Measurements from ENCODE around the gene AAGAB. TPM values are rescaled to one million over a fixed set of nuclear protein-coding genes. Genes with fewer than 3 reads are reported as not detected.

The AAGAB gene
- total RNA-seq, 2 donors from 2014 or later, result 67.7 to 99.1 TPM

DNA sequence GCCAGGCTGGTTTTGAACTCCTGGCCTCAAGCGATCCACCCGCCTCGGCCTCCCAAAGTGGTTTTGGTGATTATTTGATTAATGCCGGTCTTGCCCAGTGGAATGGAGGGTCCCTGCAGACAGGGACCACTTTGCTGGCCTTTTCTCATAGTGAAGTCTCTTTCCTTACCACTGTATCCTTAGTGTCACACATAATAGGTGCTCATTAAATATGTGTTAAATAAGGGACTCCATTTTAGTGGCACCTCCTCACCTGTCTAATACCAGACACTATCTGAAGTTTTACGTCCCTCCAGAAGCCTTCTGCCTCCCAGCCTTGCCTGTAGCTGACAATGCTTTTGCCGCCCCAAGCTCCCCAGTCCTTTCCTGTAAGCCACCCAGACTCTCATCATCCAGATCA, 91.3 kb downstream of the AAGAB start:
- H3K4me1 ChIP-seq (ENCODE audit: control insufficient read depth, insufficient read depth, low read length), result peaks cover 21% of the 10 kb centered on the region
- H3K27ac Mint-ChIP-seq, result no peak overlapping the region
- H3K9me3 Mint-ChIP-seq, result no peaks in the 10 kb centered on the region
- peaks cover 64% of the 10 kb centered on the region for H3K27me3 Mint-ChIP-seq (ENCODE audit: insufficient read depth)
- H3K4me3 Mint-ChIP-seq, result no peak overlapping the region
- H3K36me3 Mint-ChIP-seq (ENCODE audit: low read depth), result peaks cover 10% of the 10 kb centered on the region
- H3K27ac ChIP-seq (ENCODE audit: low read depth, low read length), result no peak overlapping the region
- no peaks in the 10 kb centered on the region for H3K9me3 ChIP-seq (ENCODE audit: control insufficient read depth, low read length)
- H3K27me3 ChIP-seq (ENCODE audit: control insufficient read depth, insufficient read depth, low read length, poor library complexity, severe bottlenecking), result peaks cover 10% of the 10 kb centered on the region
- H3K4me3 ChIP-seq (ENCODE audit: low read length), result no peak overlapping the region
- H3K36me3 ChIP-seq (ENCODE audit: control insufficient read depth, insufficient read depth, low read length), result peaks cover 31% of the 10 kb centered on the region
- TF ChIP-seq, protein P1, sequence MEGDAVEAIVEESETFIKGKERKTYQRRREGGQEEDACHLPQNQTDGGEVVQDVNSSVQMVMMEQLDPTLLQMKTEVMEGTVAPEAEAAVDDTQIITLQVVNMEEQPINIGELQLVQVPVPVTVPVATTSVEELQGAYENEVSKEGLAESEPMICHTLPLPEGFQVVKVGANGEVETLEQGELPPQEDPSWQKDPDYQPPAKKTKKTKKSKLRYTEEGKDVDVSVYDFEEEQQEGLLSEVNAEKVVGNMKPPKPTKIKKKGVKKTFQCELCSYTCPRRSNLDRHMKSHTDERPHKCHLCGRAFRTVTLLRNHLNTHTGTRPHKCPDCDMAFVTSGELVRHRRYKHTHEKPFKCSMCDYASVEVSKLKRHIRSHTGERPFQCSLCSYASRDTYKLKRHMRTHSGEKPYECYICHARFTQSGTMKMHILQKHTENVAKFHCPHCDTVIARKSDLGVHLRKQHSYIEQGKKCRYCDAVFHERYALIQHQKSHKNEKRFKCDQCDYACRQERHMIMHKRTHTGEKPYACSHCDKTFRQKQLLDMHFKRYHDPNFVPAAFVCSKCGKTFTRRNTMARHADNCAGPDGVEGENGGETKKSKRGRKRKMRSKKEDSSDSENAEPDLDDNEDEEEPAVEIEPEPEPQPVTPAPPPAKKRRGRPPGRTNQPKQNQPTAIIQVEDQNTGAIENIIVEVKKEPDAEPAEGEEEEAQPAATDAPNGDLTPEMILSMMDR (conservative IDR thresholded peaks at IDR 0.05), result no peak
- no peak overlapping the region for H3K9ac ChIP-seq (ENCODE audit: extremely low read depth, low read length, poor library complexity, severe bottlenecking)
- peaks cover 23% of the 10 kb centered on the region for H3K4me1 Mint-ChIP-seq
- 97% methylated on average over 6 of the region's 6 CpGs; no CpG with 5 or more reads in 1 of the 2 experiments for WGBS, 2 experiments (ENCODE audit: insufficient coverage in 1 of 2, insufficient read length in 1 of 2)
- DNase-seq, result no peak

DNA sequence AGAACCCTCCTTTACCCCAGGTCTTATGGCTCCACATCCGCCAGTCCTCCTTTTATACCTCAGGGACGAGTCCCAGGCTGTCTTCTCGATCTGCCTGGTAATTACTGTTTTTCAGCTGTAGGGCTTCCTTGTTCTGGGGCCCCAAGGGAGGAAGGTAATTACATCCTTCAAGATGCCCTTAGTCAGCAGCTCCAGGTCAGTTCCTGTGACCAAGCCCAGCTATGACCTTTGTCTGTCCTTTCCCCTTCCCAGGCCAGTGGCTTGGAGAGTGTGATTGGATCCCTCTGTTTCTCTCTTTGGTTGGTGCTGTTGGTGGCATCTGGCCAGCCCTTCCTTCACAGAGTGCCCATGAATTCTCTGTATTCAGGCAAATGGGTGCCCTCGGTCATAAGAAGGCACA, 92.6 kb downstream of the AAGAB start:
- WGBS, 2 experiments (ENCODE audit: insufficient coverage in 1 of 2, insufficient read length in 1 of 2), result 93% methylated on average over 4 of the region's 4 CpGs; no CpG with 5 or more reads in 1 of the 2 experiments
- Mint-ChIP-seq H3K9me3 (no peaks in the 10 kb centered on the region), H3K4me1 (peaks cover 23% of the 10 kb centered on the region), H3K4me3 (no peak overlapping the region), H3K27ac (no peak overlapping the region), H3K36me3 (ENCODE audit: low read depth) (peaks cover 2% of the 10 kb centered on the region), H3K27me3 (ENCODE audit: insufficient read depth) (peaks cover 53% of the 10 kb centered on the region)
- DNase-seq, result no peak
- peaks cover 10% of the 10 kb centered on the region for H3K27me3 ChIP-seq (ENCODE audit: control insufficient read depth, insufficient read depth, low read length, poor library complexity, severe bottlenecking)
- H3K4me3 ChIP-seq (ENCODE audit: low read length), result no peak overlapping the region
- H3K9me3 ChIP-seq (ENCODE audit: control insufficient read depth, low read length), result no peaks in the 10 kb centered on the region
- no peak overlapping the region for H3K27ac ChIP-seq (ENCODE audit: low read depth, low read length)
- no peak overlapping the region for H3K9ac ChIP-seq (ENCODE audit: extremely low read depth, low read length, poor library complexity, severe bottlenecking)
- TF ChIP-seq, protein P1 (conservative IDR thresholded peaks at IDR 0.05), result no peak
- peaks cover 25% of the 10 kb centered on the region for H3K4me1 ChIP-seq (ENCODE audit: control insufficient read depth, insufficient read depth, low read length)
- peaks cover 18% of the 10 kb centered on the region for H3K36me3 ChIP-seq (ENCODE audit: control insufficient read depth, insufficient read depth, low read length)

DNA sequence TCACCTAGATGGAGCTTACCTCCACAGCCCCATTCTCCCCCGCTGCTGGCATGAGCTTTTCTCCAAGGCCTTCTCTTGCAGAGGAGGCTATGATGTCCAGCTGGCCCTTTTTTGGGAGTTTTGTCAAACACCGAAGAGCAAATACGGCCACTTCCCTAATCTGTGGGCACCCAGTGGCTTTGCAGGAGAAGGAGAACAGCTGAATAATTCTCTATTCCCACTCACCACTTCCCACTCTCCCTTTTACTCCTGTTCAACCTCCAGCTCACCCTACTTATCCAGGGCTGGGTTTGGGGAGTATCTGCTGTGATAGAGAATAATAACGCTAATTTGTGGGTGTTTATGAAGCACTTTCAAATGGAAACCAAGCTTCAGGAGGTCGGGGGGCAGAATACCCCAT, 93.0 kb downstream of the AAGAB start:
- Histone ChIP-seq H3K27ac (ENCODE audit: low read depth, low read length) (no peak overlapping the region), H3K9ac (ENCODE audit: extremely low read depth, low read length, poor library complexity, severe bottlenecking) (no peak overlapping the region), H3K4me3 (ENCODE audit: low read length) (no peak overlapping the region), H3K9me3 (ENCODE audit: control insufficient read depth, low read length) (peaks cover under 1% of the 10 kb centered on the region), H3K4me1 (ENCODE audit: control insufficient read depth, insufficient read depth, low read length) (peaks cover 25% of the 10 kb centered on the region), H3K36me3 (ENCODE audit: control insufficient read depth, insufficient read depth, low read length) (peaks cover 14% of the 10 kb centered on the region), H3K27me3 (ENCODE audit: control insufficient read depth, insufficient read depth, low read length, poor library complexity, severe bottlenecking) (peaks cover 10% of the 10 kb centered on the region)
- no peak overlapping the region for H3K4me3 Mint-ChIP-seq
- TF ChIP-seq, protein P1 (conservative IDR thresholded peaks at IDR 0.05), result no peak
- 96 to 100% methylated on average over 3 to 5 of the region's 5 CpGs for WGBS, 2 experiments (ENCODE audit: insufficient coverage in 1 of 2, insufficient read length in 1 of 2)
- peaks cover 48% of the 10 kb centered on the region for H3K27me3 Mint-ChIP-seq (ENCODE audit: insufficient read depth)
- H3K9me3 Mint-ChIP-seq, result peaks cover under 1% of the 10 kb centered on the region
- DNase-seq, result no peak
- no peak overlapping the region for H3K27ac Mint-ChIP-seq
- H3K36me3 Mint-ChIP-seq (ENCODE audit: low read depth), result no peaks in the 10 kb centered on the region
- peaks cover 23% of the 10 kb centered on the region for H3K4me1 Mint-ChIP-seq
